Cardiac muscle cell (in vitro differentiated cells and primary cell): ENCODE results near the gene NPAS3. TPM values are rescaled to one million over a fixed set of nuclear protein-coding genes. Genes with fewer than 3 reads are reported as not detected.

ENCODE experiments used
- DNase-seq, 2 donors: peaks; one replicate each; pipeline versions ENCODE4 v3.0.0 to v3.0.0-alpha.2; 2010 to 2017; ENCODE audit warnings: low read depth in 1 of 2, low spot score in 1 of 2
- H3K27ac ChIP-seq: fragments of 200-600 bp; sonication (generic); 2 replicates; pipeline ENCODE4 v1.5.1; 2016
- H3K27me3 ChIP-seq: fragments of 200-600 bp; sonication (generic); 2 replicates; pipeline ENCODE4 v1.6.0; 2016; ENCODE audit warnings: control low read depth
- H3K36me3 ChIP-seq: fragments of 200-600 bp; sonication (generic); 2 replicates; pipeline ENCODE4 v1.5.1; 2016; ENCODE audit warnings: control low read depth
- H3K4me1 ChIP-seq: fragments of 200-600 bp; sonication (generic); 2 replicates; pipeline ENCODE4 v1.8.1; 2017; ENCODE audit warnings: low read depth, mild to moderate bottlenecking, mixed run types
- H3K4me3 ChIP-seq: fragments of 200-600 bp; sonication (generic); 2 replicates; pipeline ENCODE4 v1.5.1; 2016; ENCODE audit warnings: mild to moderate bottlenecking
- H3K9me3 ChIP-seq: fragments of 200-600 bp; sonication (generic); 2 replicates; pipeline ENCODE4 v1.5.1; 2017; ENCODE audit warnings: low read depth, mild to moderate bottlenecking, control low read depth
- polyA plus RNA-seq: library from polyadenylated mRNA; unstranded; fragments of >200 nt; fragmentation: Nextera tagmentation; extraction: Ambion mirVana; gene quantifications from 2 replicates; pipeline ENCODE4 v1.2.1, GENCODE V29; 2016
- total RNA-seq: library from RNA; depleted of rRNA; stranded (reverse); fragments of >200 nt; gene quantifications from 2 replicates; pipeline ENCODE4 v1.2.3, GENCODE V29; 2016
- TF ChIP-seq, protein P1 (sequence below): IDR thresholded peaks from 2 replicates; pipeline ENCODE4 v1.5.1; 2012; ENCODE audit warnings: low read depth, mild to moderate bottlenecking, low read length

The NPAS3 gene
- total and polyA plus RNA-seq, 2 experiments from 2014 or later: 0.18 TPM

DNA sequence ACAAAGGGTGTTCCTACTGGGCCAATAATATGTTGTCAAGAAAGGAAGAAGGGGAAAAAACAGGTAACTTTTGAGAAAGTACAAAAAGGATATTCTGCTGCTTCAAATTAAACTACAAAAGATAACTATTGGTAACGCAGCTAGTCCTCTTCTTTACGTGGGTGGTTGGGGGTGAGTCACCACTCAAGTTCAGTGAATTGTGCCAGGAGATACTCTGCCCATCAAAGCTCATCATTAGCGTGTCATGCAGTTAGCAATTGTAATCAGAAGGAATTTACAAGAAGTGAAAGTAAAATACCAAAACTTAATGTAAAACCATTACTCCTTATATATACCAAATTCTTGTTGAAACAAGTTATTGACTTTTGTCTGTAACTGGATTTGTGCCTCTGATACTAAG lies 342.0 kb downstream of the NPAS3 start:
- DNase-seq: no peak
- peaks cover 3% of the 10 kb centered on the region for H3K27me3 ChIP-seq
- no peaks in the 10 kb centered on the region for H3K9me3 ChIP-seq
- TF ChIP-seq, protein P1, sequence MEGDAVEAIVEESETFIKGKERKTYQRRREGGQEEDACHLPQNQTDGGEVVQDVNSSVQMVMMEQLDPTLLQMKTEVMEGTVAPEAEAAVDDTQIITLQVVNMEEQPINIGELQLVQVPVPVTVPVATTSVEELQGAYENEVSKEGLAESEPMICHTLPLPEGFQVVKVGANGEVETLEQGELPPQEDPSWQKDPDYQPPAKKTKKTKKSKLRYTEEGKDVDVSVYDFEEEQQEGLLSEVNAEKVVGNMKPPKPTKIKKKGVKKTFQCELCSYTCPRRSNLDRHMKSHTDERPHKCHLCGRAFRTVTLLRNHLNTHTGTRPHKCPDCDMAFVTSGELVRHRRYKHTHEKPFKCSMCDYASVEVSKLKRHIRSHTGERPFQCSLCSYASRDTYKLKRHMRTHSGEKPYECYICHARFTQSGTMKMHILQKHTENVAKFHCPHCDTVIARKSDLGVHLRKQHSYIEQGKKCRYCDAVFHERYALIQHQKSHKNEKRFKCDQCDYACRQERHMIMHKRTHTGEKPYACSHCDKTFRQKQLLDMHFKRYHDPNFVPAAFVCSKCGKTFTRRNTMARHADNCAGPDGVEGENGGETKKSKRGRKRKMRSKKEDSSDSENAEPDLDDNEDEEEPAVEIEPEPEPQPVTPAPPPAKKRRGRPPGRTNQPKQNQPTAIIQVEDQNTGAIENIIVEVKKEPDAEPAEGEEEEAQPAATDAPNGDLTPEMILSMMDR: no peak
- H3K4me3 ChIP-seq: no peak overlapping the region
- H3K4me1 ChIP-seq: no peaks in the 10 kb centered on the region
- H3K36me3 ChIP-seq: no peaks in the 10 kb centered on the region
- no peak overlapping the region for H3K27ac ChIP-seq

DNA sequence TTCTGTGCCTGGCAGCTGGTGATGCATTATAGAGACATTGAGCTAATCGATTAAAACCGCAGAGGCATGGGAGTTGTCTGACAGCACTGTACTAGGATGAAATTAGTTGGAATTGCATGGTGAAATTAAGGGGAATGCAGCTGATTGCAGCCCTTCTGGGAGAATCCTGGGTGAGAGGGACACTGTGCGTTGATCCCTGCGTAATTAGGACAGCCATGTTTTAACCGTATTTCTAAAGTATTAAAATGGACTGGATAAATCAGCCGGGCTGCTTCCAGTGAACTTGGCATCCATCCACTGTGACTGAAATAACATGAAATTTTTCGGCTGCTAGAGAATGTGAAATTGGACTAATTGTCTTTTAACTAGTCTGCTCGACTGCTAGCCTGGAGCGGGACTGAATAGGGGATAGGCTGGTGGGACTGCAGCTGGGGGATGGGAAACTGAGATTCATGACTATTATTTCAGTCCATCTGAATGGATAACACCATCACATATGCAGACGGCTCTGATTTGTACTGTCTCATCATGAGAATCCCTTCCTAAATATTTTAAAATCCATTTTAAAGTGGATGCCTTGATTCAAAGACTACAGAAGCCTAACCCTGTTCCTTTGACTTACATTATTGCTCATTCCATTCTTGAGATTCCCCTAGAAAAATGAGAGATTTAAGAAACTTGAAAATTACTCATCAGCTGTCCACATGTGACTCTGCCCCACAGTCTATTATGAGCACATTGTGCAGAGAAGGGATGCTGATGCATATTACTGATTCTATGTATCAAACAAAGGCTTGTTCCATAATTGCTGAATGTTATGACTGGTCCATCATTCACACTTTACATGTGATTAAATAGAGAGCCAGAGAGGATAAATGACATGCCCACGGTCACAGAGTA lies 343.9 kb downstream of the NPAS3 start:
- no peak overlapping the region for H3K4me3 ChIP-seq
- DNase-seq: no peak
- no peak overlapping the region for H3K27ac ChIP-seq
- no peaks in the 10 kb centered on the region for H3K4me1 ChIP-seq
- H3K36me3 ChIP-seq: no peaks in the 10 kb centered on the region
- TF ChIP-seq, protein P1: no peak
- H3K9me3 ChIP-seq: no peaks in the 10 kb centered on the region
- peaks cover 3% of the 10 kb centered on the region for H3K27me3 ChIP-seq

DNA sequence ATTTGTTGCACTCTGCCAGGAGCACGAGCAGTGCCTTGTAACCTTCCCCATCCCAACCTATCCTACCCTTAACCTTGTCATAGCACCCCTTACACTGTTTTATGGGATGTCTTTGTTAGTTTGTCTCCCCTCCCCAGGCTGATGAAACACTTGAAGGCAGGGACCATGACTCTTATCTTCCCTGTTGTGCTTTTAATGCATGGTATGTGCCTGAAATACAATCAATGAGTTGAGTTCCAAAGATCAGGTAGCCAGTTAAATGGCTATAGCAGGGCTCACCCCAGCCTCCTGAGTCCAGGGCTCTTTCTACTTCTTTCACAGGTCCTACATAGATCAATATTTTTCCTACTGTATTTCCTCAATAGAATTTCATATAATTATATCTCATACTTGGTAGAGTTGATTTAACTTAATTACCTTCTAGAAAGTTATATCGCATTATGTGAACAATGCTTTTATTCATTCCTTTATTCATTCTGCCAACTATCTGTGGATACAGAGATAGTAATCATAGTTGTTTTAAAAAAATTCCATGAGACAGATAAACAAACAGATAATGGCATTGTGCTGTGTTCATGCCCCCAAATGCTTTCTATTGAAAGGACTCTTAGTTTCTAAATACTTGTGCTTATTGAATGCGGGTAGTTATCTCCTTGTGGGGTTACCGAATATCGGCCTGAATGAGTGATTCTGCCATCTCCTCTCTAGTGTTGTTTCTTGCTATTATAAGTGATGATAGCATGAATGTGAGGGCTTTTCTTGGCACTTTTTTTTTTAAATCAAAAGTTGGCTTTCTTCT lies 347.4 kb downstream of the NPAS3 start:
- peaks cover 3% of the 10 kb centered on the region for H3K27me3 ChIP-seq
- no peak for DNase-seq
- H3K9me3 ChIP-seq: no peaks in the 10 kb centered on the region
- no peak overlapping the region for H3K27ac ChIP-seq
- no peaks in the 10 kb centered on the region for H3K4me1 ChIP-seq
- TF ChIP-seq, protein P1: no peak
- no peaks in the 10 kb centered on the region for H3K36me3 ChIP-seq
- H3K4me3 ChIP-seq: no peak overlapping the region

DNA sequence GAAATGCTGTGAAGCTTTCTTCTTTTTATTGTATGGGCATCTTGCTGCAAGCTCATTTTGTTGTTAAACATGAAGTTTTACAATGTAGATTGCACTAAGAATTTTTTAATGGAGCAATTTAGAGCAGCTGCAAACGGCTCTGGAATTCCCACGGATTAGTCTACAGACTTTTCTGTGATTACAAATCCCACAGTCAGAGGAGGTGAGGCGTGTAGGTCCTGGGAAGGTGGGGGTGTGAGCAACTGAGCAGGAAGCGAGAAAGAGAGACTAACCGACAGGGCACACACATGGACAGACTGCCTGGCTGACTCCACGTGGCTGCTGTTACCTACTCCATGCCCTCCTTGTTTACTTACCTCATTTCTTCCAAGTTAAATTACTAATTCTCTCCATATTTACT lies 348.5 kb downstream of the NPAS3 start:
- no peak for DNase-seq
- Histone ChIP-seq H3K9me3 (no peaks in the 10 kb centered on the region), H3K36me3 (no peaks in the 10 kb centered on the region), H3K4me3 (no peak overlapping the region), H3K27ac (no peak overlapping the region), H3K27me3 (peaks cover 3% of the 10 kb centered on the region), H3K4me1 (no peaks in the 10 kb centered on the region)
- TF ChIP-seq, protein P1: no peak

DNA sequence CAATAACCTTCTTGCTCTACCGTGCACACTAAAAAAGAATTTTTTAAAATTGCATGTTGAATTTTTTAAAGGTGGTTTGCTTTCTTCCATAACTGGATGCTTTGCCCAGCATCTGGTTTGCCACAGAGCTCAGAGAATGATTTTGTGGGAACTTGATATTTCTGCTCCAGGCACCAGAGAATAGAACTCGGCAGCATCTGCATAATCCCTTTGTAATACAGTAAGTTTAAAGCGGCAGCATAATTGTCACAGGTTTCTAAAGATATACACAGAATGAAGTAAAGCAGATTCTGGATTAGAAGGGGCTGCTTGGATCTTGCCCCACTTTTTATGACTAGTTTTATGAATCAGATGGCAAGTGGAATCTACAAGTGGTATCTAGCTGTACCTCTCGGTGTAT lies 352.0 kb downstream of the NPAS3 start:
- Histone ChIP-seq H3K9me3 (no peaks in the 10 kb centered on the region), H3K36me3 (no peaks in the 10 kb centered on the region), H3K4me1 (no peaks in the 10 kb centered on the region), H3K27me3 (no peaks in the 10 kb centered on the region), H3K27ac (no peak overlapping the region), H3K4me3 (no peak overlapping the region)
- TF ChIP-seq, protein P1: no peak
- no peak for DNase-seq
